GM23248 (cell line): ENCODE results near the gene TEAD4. TPM values are rescaled to one million over a fixed set of nuclear protein-coding genes. Genes with fewer than 3 reads are reported as not detected.

Experiments used
- DNase-seq: peaks from one replicate; pipeline ENCODE4 v3.0.0-alpha.2; 2015
- H2AFZ ChIP-seq: fragments of 200-600 bp; sonication (generic); 2 replicates; pipeline ENCODE4 v1.6.1; 2016; ENCODE audit warnings: antibody characterized with exemption
- H3F3A ChIP-seq: fragments of 200-600 bp; sonication (generic); 2 replicates; pipeline ENCODE4 v1.6.1; 2016; ENCODE audit warnings: mild to moderate bottlenecking, antibody characterized with exemption, mixed run types; ENCODE audit not compliant: insufficient read depth
- H3K27ac ChIP-seq: fragments of 200-600 bp; sonication (generic); 2 replicates; pipeline ENCODE4 v1.5.1; 2016; ENCODE audit warnings: mild to moderate bottlenecking
- H3K27me3 ChIP-seq: fragments of 200-600 bp; sonication (generic); replicated peaks from 2 replicates; pipeline ENCODE4 v1.6.1; 2016; ENCODE audit warnings: mild to moderate bottlenecking; ENCODE audit not compliant: insufficient read depth
- H3K36me3 ChIP-seq: fragments of 200-600 bp; sonication (generic); 2 replicates; pipeline ENCODE4 v1.6.1; 2016; ENCODE audit warnings: low read depth, mild to moderate bottlenecking
- H3K4me1 ChIP-seq: fragments of 200-600 bp; sonication (generic); 2 replicates; pipeline ENCODE4 v1.6.1; 2016; ENCODE audit warnings: mild to moderate bottlenecking; ENCODE audit not compliant: insufficient read depth
- H3K4me2 ChIP-seq: fragments of 200-600 bp; sonication (generic); one replicate; pipeline ENCODE4 v1.6.1; 2016; ENCODE audit warnings: mild to moderate bottlenecking; ENCODE audit not compliant: unreplicated experiment
- H3K4me3 ChIP-seq: fragments of 200-600 bp; sonication (generic); 2 replicates; pipeline ENCODE4 v1.5.1; 2016; ENCODE audit warnings: mild to moderate bottlenecking
- H3K79me2 ChIP-seq: fragments of 200-600 bp; sonication (generic); 2 replicates; pipeline ENCODE4 v1.6.1; 2016; ENCODE audit warnings: mild to moderate bottlenecking; ENCODE audit not compliant: insufficient read depth
- H3K9ac ChIP-seq: fragments of 200-600 bp; sonication (generic); 2 replicates; pipeline ENCODE4 v1.6.1; 2016; ENCODE audit warnings: mild to moderate bottlenecking
- H3K9me2 ChIP-seq: fragments of 200-600 bp; sonication (generic); 2 replicates; pipeline ENCODE4 v1.6.1; 2016; ENCODE audit warnings: mixed run types, mild to moderate bottlenecking, moderate library complexity; ENCODE audit not compliant: insufficient read depth
- H3K9me3 ChIP-seq: fragments of 200-600 bp; sonication (generic); one replicate; pipeline ENCODE4 v1.6.1; 2017; ENCODE audit warnings: low read depth
- H4K20me1 ChIP-seq: fragments of 200-600 bp; sonication (generic); 2 replicates; pipeline ENCODE4 v1.6.0; 2016; ENCODE audit not compliant: insufficient read depth
- EZH2 ChIP-seq: fragments of 200-600 bp; sonication (generic); IDR thresholded peaks from 2 replicates; pipeline ENCODE4 v1.6.1; 2018; ENCODE audit warnings: antibody characterized with exemption, mild to moderate bottlenecking; ENCODE audit not compliant: insufficient read depth, poor library complexity, severe bottlenecking
- EZH2phosphoT487 ChIP-seq: fragments of 200-600 bp; sonication (generic); IDR thresholded peaks from 2 replicates; pipeline ENCODE4 v1.6.1; 2018; ENCODE audit warnings: antibody characterized with exemption, moderate library complexity, mild to moderate bottlenecking, low read depth; ENCODE audit not compliant: insufficient read depth
- WGBS, 2 experiments: methylation state at CpG; one replicate each; pipeline ENCODE4 v1.1.6; 2015 to 2017; ENCODE audit warnings: low lambda C conversion rate in 2 of 2, low coverage in 1 of 2; ENCODE audit errors: missing lambda C conversion rate in 2 of 2; 5-methylcytosine and 5-hydroxymethylcytosine counted together
- in situ Hi-C: fragments of 300-500 bp; cut with MboI; formaldehyde crosslinking; loops from 2 replicates; pipeline ENCODE4 v1.15.0; 2020
- polyA plus RNA-seq: library from polyadenylated mRNA; unstranded; fragments of >200 nt; fragmentation: Nextera tagmentation; extraction: Ambion mirVana; gene quantifications from 2 replicates; pipeline ENCODE4 v1.2.1, GENCODE V29; 2016
- total RNA-seq: library from RNA; depleted of rRNA; stranded (reverse); fragments of >200 nt; shearing (Covaris generic); gene quantifications from 2 replicates; pipeline ENCODE4 v1.2.3, GENCODE V29; 2014

TEAD4 gene
- total and polyA plus RNA-seq, 2 experiments from 2014 or later: 13.6 to 13.8 TPM

- Histone ChIP-seq H3F3A (no peaks in the 10 kb centered on the region), H2AFZ (no peak overlapping the region), H3K27me3 (no peaks in the 10 kb centered on the region), H3K4me2 (no peak overlapping the region), H3K9me3 (no peaks in the 10 kb centered on the region), H3K9me2 (no peaks in the 10 kb centered on the region), H3K9ac (no peak overlapping the region), H3K36me3 (no peaks in the 10 kb centered on the region), H3K79me2 (no peaks in the 10 kb centered on the region), H3K4me1 (no peaks in the 10 kb centered on the region), H4K20me1 (no peaks in the 10 kb centered on the region), H3K4me3 (no peak overlapping the region), H3K27ac (no peak overlapping the region)
- no peak for TF ChIP-seq EZH2
- no peak for TF ChIP-seq EZH2phosphoT487
- no peak for DNase-seq
- WGBS, 2 experiments: 94 to 97% methylated on average over 12 to 13 of the region's 13 CpGs
- in situ Hi-C loops: no loop called here
Observed at GRCh38 chr12:3020850-3021435, 61.7 kb downstream of the TEAD4 start.

GRCh38 chr12:3022411-3022810 is 63.2 kb downstream of the TEAD4 start:
- Histone ChIP-seq H3K4me2 (no peak overlapping the region), H3K36me3 (no peaks in the 10 kb centered on the region), H3K4me3 (no peak overlapping the region), H3F3A (no peaks in the 10 kb centered on the region), H3K9me3 (no peaks in the 10 kb centered on the region), H3K9ac (no peak overlapping the region), H3K4me1 (no peaks in the 10 kb centered on the region), H3K27ac (no peak overlapping the region), H3K9me2 (no peaks in the 10 kb centered on the region), H4K20me1 (no peaks in the 10 kb centered on the region), H3K27me3 (no peaks in the 10 kb centered on the region), H2AFZ (no peak overlapping the region), H3K79me2 (no peaks in the 10 kb centered on the region)
- no peak for DNase-seq
- in situ Hi-C loops: no loop called here
- TF ChIP-seq EZH2: no peak
- no peak for TF ChIP-seq EZH2phosphoT487
- 91 to 93% methylated on average over 9 of the region's 9 CpGs for WGBS, 2 experiments

GRCh38 chr12:3022961-3023360 is 63.8 kb downstream of the TEAD4 start:
- Histone ChIP-seq H3K79me2 (no peaks in the 10 kb centered on the region), H3K27me3 (no peaks in the 10 kb centered on the region), H3K4me3 (no peak overlapping the region), H3K27ac (no peak overlapping the region), H3K4me1 (no peaks in the 10 kb centered on the region), H4K20me1 (no peaks in the 10 kb centered on the region), H3K36me3 (no peaks in the 10 kb centered on the region), H3K9me3 (no peaks in the 10 kb centered on the region), H3F3A (no peaks in the 10 kb centered on the region), H3K9ac (no peak overlapping the region), H3K9me2 (no peaks in the 10 kb centered on the region), H2AFZ (no peak overlapping the region), H3K4me2 (no peak overlapping the region)
- in situ Hi-C loops: no loop called here
- DNase-seq: no peak
- 98% methylated on average over 8 of the region's 8 CpGs for WGBS, 2 experiments
- no peak for TF ChIP-seq EZH2phosphoT487
- no peak for TF ChIP-seq EZH2

GRCh38 chr12:3028108-3028507 is 68.9 kb downstream of the TEAD4 start:
- no peak for DNase-seq
- Histone ChIP-seq H3K27ac (no peak overlapping the region), H4K20me1 (no peaks in the 10 kb centered on the region), H2AFZ (no peak overlapping the region), H3K9me3 (no peaks in the 10 kb centered on the region), H3F3A (no peaks in the 10 kb centered on the region), H3K9me2 (no peaks in the 10 kb centered on the region), H3K9ac (no peak overlapping the region), H3K4me1 (no peaks in the 10 kb centered on the region), H3K36me3 (no peaks in the 10 kb centered on the region), H3K27me3 (no peaks in the 10 kb centered on the region), H3K79me2 (no peaks in the 10 kb centered on the region), H3K4me2 (no peak overlapping the region), H3K4me3 (no peak overlapping the region)
- TF ChIP-seq EZH2: no peak
- TF ChIP-seq EZH2phosphoT487: no peak
- WGBS, 2 experiments: 80% methylated on average over 7 of the region's 7 CpGs
- in situ Hi-C loops: no loop called here

- DNase-seq: peak; percentile 6
- no peak overlapping the region for H3K4me2 ChIP-seq
Observed at GRCh38 chr12:3030821-3031429, 71.7 kb downstream of the TEAD4 start.

More at GRCh38 chr12:3030821-3031429, 71.7 kb downstream of the TEAD4 start:
- H3K27ac ChIP-seq: no peak overlapping the region
- TF ChIP-seq EZH2 (no peak), EZH2phosphoT487 (no peak)
- H4K20me1 ChIP-seq: no peaks in the 10 kb centered on the region
- no peaks in the 10 kb centered on the region for H3K36me3 ChIP-seq
- no peaks in the 10 kb centered on the region for H3K9me3 ChIP-seq
- H3K9ac ChIP-seq: no peak overlapping the region
- WGBS, 2 experiments: 83 to 89% methylated on average over 20 to 21 of the region's 21 CpGs
- H3F3A ChIP-seq: no peaks in the 10 kb centered on the region
- H3K27me3 ChIP-seq: no peaks in the 10 kb centered on the region
- H3K79me2 ChIP-seq: no peaks in the 10 kb centered on the region
- no peaks in the 10 kb centered on the region for H3K9me2 ChIP-seq
- H3K4me3 ChIP-seq: no peak overlapping the region
- in situ Hi-C loops: loop anchor here (10.0 kb wide), 1 partner anchor 146 kb away; no protein-coding TSS in a partner anchor
- H3K4me1 ChIP-seq: no peaks in the 10 kb centered on the region
- H2AFZ ChIP-seq: no peak overlapping the region
